Astrocyte (in vitro differentiated cells and primary cell): ENCODE data around the gene DNAJC5.

Source experiments
- EZH2 ChIP-seq: IDR thresholded peaks from 2 replicates; pipeline ENCODE4 v1.6.1; 2012; ENCODE audit warnings: mild to moderate bottlenecking, low read length, inconsistent platforms; ENCODE audit not compliant: insufficient read depth
- TF ChIP-seq, protein P1 (sequence below): IDR thresholded peaks from 2 replicates; pipeline ENCODE4 v1.5.1; 2011; ENCODE audit warnings: low read depth, mild to moderate bottlenecking, inconsistent platforms, low read length, moderate library complexity; ENCODE audit not compliant: insufficient read depth

DNA sequence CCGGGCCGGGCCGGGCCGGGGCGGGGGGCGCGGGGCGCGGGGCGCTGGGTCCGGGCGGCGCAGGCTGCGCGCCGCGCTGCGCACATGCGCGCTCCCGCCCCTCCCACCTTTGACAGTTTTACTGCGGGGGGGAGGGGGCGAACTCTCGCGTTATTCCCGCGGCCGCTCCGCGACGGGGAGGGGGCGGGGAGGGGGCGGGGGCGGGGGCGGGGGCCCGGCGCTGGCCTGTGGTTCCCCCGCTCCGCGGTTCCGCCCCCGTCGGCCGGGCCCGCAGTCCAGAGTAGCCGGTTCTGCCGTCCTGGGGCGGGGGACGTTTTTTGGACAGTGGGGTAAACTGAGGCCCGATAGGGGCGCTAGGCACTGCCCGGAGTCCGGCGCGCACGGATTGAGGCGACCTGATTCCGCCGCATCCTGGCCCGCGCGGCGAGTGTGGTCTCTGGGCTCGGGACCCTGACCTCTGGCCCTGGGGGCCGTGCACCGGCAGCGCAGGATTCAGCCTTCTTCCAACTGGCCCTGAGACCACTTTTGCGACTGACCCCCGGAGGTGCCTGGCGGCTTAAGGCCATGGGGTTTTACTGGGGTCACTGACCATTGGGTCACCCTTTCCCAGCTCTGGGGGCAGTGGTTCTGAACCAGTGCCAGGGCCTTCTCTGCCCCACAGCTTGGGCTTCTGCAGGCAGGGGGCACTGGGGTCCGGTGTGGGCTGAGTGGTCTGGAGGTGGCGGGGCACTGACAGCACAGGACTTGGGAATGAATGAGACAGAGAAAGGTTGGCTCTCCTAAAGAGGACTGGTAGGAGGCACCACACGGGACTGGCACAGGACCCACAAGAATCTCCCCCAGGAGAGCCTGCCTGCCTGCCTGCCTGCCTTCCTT lies 75.2 kb downstream of the DNAJC5 start, which contains the start of gene ZNF512B:
- TF ChIP-seq, protein P1, sequence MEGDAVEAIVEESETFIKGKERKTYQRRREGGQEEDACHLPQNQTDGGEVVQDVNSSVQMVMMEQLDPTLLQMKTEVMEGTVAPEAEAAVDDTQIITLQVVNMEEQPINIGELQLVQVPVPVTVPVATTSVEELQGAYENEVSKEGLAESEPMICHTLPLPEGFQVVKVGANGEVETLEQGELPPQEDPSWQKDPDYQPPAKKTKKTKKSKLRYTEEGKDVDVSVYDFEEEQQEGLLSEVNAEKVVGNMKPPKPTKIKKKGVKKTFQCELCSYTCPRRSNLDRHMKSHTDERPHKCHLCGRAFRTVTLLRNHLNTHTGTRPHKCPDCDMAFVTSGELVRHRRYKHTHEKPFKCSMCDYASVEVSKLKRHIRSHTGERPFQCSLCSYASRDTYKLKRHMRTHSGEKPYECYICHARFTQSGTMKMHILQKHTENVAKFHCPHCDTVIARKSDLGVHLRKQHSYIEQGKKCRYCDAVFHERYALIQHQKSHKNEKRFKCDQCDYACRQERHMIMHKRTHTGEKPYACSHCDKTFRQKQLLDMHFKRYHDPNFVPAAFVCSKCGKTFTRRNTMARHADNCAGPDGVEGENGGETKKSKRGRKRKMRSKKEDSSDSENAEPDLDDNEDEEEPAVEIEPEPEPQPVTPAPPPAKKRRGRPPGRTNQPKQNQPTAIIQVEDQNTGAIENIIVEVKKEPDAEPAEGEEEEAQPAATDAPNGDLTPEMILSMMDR: no peak
- TF ChIP-seq EZH2: no peak
